Neuronal stem cell (in vitro differentiated cells): ENCODE data around the gene TP73.

ENCODE experiments used
- DNase-seq: peaks from one replicate; pipeline ENCODE4 v3.0.0-alpha.2; 2013; ENCODE audit warnings: low spot score
- H2AFZ ChIP-seq: one replicate; pipeline ENCODE4 v1.6.1; 2013; ENCODE audit warnings: mild to moderate bottlenecking, low read length, inconsistent platforms
- H2AK5ac ChIP-seq: 2 replicates; pipeline ENCODE4 v1.6.1; 2013; ENCODE audit warnings: low read depth, mild to moderate bottlenecking, inconsistent platforms, low read length, moderate library complexity, mixed read lengths
- H2BK120ac ChIP-seq: 2 replicates; pipeline ENCODE4 v1.6.1; 2013; ENCODE audit warnings: low read depth, mild to moderate bottlenecking, inconsistent platforms, low read length, moderate library complexity, mixed read lengths
- H2BK12ac ChIP-seq: one replicate; pipeline ENCODE4 v1.6.1; 2013; ENCODE audit warnings: low read length, inconsistent platforms
- H2BK15ac ChIP-seq: 2 replicates; pipeline ENCODE4 v1.6.1; 2013; ENCODE audit warnings: mild to moderate bottlenecking, low read length, inconsistent platforms, mixed read lengths
- H2BK5ac ChIP-seq: one replicate; pipeline ENCODE4 v1.6.1; 2013; ENCODE audit warnings: inconsistent platforms, mild to moderate bottlenecking, low read length, moderate library complexity
- H3K14ac ChIP-seq: one replicate; pipeline ENCODE4 v1.6.1; 2013; ENCODE audit warnings: low read length, inconsistent platforms
- H3K18ac ChIP-seq: 2 replicates; pipeline ENCODE4 v1.6.1; 2013; ENCODE audit warnings: low read length, inconsistent platforms
- H3K23ac ChIP-seq: 2 replicates; pipeline ENCODE4 v1.6.1; 2013; ENCODE audit warnings: low read depth, mild to moderate bottlenecking, mixed read lengths, low read length, inconsistent platforms; ENCODE audit not compliant: poor library complexity
- H3K27ac ChIP-seq: replicated peaks from 3 replicates; pipeline ENCODE4 v1.5.1; 2013; ENCODE audit warnings: low read length, inconsistent platforms
- H3K27me3 ChIP-seq, 3 experiments: 2 replicates each; pipeline ENCODE4 v1.6.1; 2013; ENCODE audit warnings: low read length in 3 of 3, mild to moderate bottlenecking in 2 of 3, inconsistent platforms in 1 of 3, low read depth in 1 of 3, mixed read lengths in 1 of 3, moderate library complexity in 1 of 3; ENCODE audit not compliant: control insufficient read depth in 3 of 3, insufficient read depth in 3 of 3
- H3K36me3 ChIP-seq, 2 donors: replicated peaks in 1 of 2; 2 replicates each; pipeline ENCODE4 v1.6.1; 2013; ENCODE audit warnings: low read length in 2 of 2; ENCODE audit not compliant: control insufficient read depth in 2 of 2, insufficient read depth in 2 of 2
- H3K4ac ChIP-seq: 2 replicates; pipeline ENCODE4 v1.6.1; 2013; ENCODE audit warnings: inconsistent platforms, mild to moderate bottlenecking, low read length, moderate library complexity
- H3K4me1 ChIP-seq, 2 donors: 1 replicate in 1 of 2; 2 replicates in 1 of 2; pipeline ENCODE4 v1.6.1; 2013; ENCODE audit warnings: low read length in 2 of 2, low read depth in 1 of 2; ENCODE audit not compliant: control insufficient read depth in 2 of 2, insufficient read depth in 1 of 2
- H3K4me2 ChIP-seq: one replicate; pipeline ENCODE4 v1.6.1; 2013; ENCODE audit warnings: mild to moderate bottlenecking, low read length, inconsistent platforms; ENCODE audit not compliant: insufficient read depth, poor library complexity, severe bottlenecking
- H3K4me3 ChIP-seq, 2 donors: 2 replicates each; pipeline ENCODE4 v1.5.1; 2013; ENCODE audit warnings: low read length in 2 of 2, mild to moderate bottlenecking in 2 of 2, inconsistent platforms in 1 of 2, moderate library complexity in 1 of 2
- H3K79me1 ChIP-seq: one replicate; pipeline ENCODE4 v1.6.1; 2013; ENCODE audit warnings: low read depth, mild to moderate bottlenecking, inconsistent platforms, low read length, moderate library complexity
- H3K9ac ChIP-seq: one replicate; pipeline ENCODE4 v1.6.1; 2013; ENCODE audit warnings: mild to moderate bottlenecking, low read depth, low read length, inconsistent platforms; ENCODE audit not compliant: poor library complexity
- H3K9me3 ChIP-seq, 2 donors: replicated peaks in 1 of 2; 2 replicates each; pipeline versions ENCODE3 to v1.6.1; 2013; ENCODE audit warnings: low read length in 2 of 2, mild to moderate bottlenecking in 2 of 2, inconsistent platforms in 1 of 2, low read depth in 1 of 2, mixed read lengths in 1 of 2, moderate library complexity in 1 of 2; ENCODE audit not compliant: control insufficient read depth in 2 of 2, insufficient read depth in 1 of 2
- H4K8ac ChIP-seq: one replicate; pipeline ENCODE4 v1.6.1; 2013; ENCODE audit warnings: low read depth, mild to moderate bottlenecking, inconsistent platforms, low read length, moderate library complexity
- H4K91ac ChIP-seq: one replicate; pipeline ENCODE4 v1.6.1; 2013; ENCODE audit warnings: low read length, low read depth, mild to moderate bottlenecking, inconsistent platforms; ENCODE audit not compliant: poor library complexity
- WGBS, 2 donors: extraction: QIAGEN DNeasy Blood & Tissue Kit; methylation state at CpG; one replicate each; pipeline ENCODE4 v1.1.7; 2013; ENCODE audit warnings: missing lambda C conversion rate in 2 of 2, mixed read lengths in 1 of 2; ENCODE audit not compliant: insufficient read length in 2 of 2, insufficient replicate concordance in 1 of 2; ENCODE audit errors: extremely low coverage in 2 of 2; 5-methylcytosine and 5-hydroxymethylcytosine counted together

TP73 gene

GRCh38 chr1:3689138-3689750 lies 36.9 kb downstream of the TP73 start:
- peak overlapping the region; percentile 43 for H3K23ac ChIP-seq
- peaks cover 0 to 60% (median 12%) of the 10 kb centered on the region in 3 experiments for H3K27me3 ChIP-seq
- no peak overlapping the region for H3K4ac ChIP-seq
- no peak overlapping the region for H2AK5ac ChIP-seq
- peak overlapping the region; percentile 1 for H3K18ac ChIP-seq
- H2BK5ac ChIP-seq: peak overlapping the region; percentile 39
- no peak overlapping the region for H3K9ac ChIP-seq
- peak overlapping the region; percentile 81 for H2BK120ac ChIP-seq
- H3K4me1 ChIP-seq: peaks cover 7 to 8% of the 10 kb centered on the region in 2 donors
- H4K8ac ChIP-seq: no peak overlapping the region
- H3K27ac ChIP-seq: no peak overlapping the region
- no peak for DNase-seq
- no peaks in the 10 kb centered on the region for H3K9me3 ChIP-seq
- no peak overlapping the region for H3K4me2 ChIP-seq
- no peak overlapping the region for H2BK15ac ChIP-seq
- no peak overlapping the region for H2AFZ ChIP-seq
- H3K79me1 ChIP-seq: no peaks in the 10 kb centered on the region
- no peak overlapping the region for H2BK12ac ChIP-seq
- no peak overlapping the region for H3K14ac ChIP-seq
- no CpG with 5 or more reads among the region's 19 CpGs for WGBS, 2 donors
- H3K4me3 ChIP-seq: no peak overlapping the region
- no peaks in the 10 kb centered on the region for H3K36me3 ChIP-seq
- H4K91ac ChIP-seq: no peak overlapping the region

GRCh38 chr1:3690282-3691065 lies 38.2 kb downstream of the TP73 start:
- H3K23ac ChIP-seq: peak overlapping the region; percentile 85
- H3K4me3 ChIP-seq: peak overlapping the region in 1 of 2 donors; percentile 9
- peak overlapping the region; percentile 80 for H3K18ac ChIP-seq
- peak overlapping the region; percentile 84 for H2AK5ac ChIP-seq
- H2BK5ac ChIP-seq: peak overlapping the region; percentile 60
- no peak overlapping the region for H4K91ac ChIP-seq
- no peaks in the 10 kb centered on the region for H3K36me3 ChIP-seq
- H3K79me1 ChIP-seq: peaks cover 3% of the 10 kb centered on the region
- H3K14ac ChIP-seq: peak overlapping the region; percentile 14
- DNase-seq: no peak
- H2BK120ac ChIP-seq: no peak overlapping the region
- no peak overlapping the region for H4K8ac ChIP-seq
- no peak overlapping the region for H2AFZ ChIP-seq
- peak overlapping the region; percentile 89 for H2BK15ac ChIP-seq
- H3K4ac ChIP-seq: no peak overlapping the region
- H3K4me2 ChIP-seq: no peak overlapping the region
- H3K27me3 ChIP-seq: peaks cover 0 to 48% (median 5%) of the 10 kb centered on the region in 3 experiments
- H3K9me3 ChIP-seq: no peaks in the 10 kb centered on the region
- peaks cover 8% of the 10 kb centered on the region in 2 donors for H3K4me1 ChIP-seq
- no CpG with 5 or more reads among the region's 50 CpGs for WGBS, 2 donors
- no peak overlapping the region for H3K9ac ChIP-seq
- peak overlapping the region; percentile 14 for H2BK12ac ChIP-seq
- no peak overlapping the region for H3K27ac ChIP-seq

- H3K14ac ChIP-seq: peak overlapping the region; percentile 14
- H3K18ac ChIP-seq: peak overlapping the region; percentile 53
- H3K27me3 ChIP-seq: peaks cover 0 to 48% (median 3%) of the 10 kb centered on the region in 3 experiments
- H3K4ac ChIP-seq: no peak overlapping the region
- H2AK5ac ChIP-seq: peak overlapping the region; percentile 84
- no peak overlapping the region for H4K8ac ChIP-seq
- peak overlapping the region; percentile 89 for H2BK15ac ChIP-seq
- H4K91ac ChIP-seq: no peak overlapping the region
- no CpG with 5 or more reads among the region's 24 CpGs for WGBS, 2 donors
- H3K4me2 ChIP-seq: no peak overlapping the region
- no peak overlapping the region for H3K4me3 ChIP-seq
- no peak overlapping the region for H2AFZ ChIP-seq
- DNase-seq: no peak
- H3K9me3 ChIP-seq: no peaks in the 10 kb centered on the region
- H3K27ac ChIP-seq: no peak overlapping the region
- H3K23ac ChIP-seq: peak overlapping the region; percentile 85
- peaks cover 3% of the 10 kb centered on the region for H3K79me1 ChIP-seq
- H2BK12ac ChIP-seq: peak overlapping the region; percentile 46
- H2BK5ac ChIP-seq: peak overlapping the region; percentile 60
- H3K4me1 ChIP-seq: peaks cover 11 to 13% of the 10 kb centered on the region in 2 donors
- H2BK120ac ChIP-seq: peak overlapping the region; percentile 6
- H3K36me3 ChIP-seq: no peaks in the 10 kb centered on the region
- peak overlapping the region; percentile 77 for H3K9ac ChIP-seq
Measured at GRCh38 chr1:3691421-3692204, 39.3 kb downstream of the TP73 start.
